ENCODE results near the gene RAPGEF4. TPM values are rescaled to one million over a fixed set of nuclear protein-coding genes. Genes with fewer than 3 reads are reported as not detected.

Gene RAPGEF4
- total RNA-seq, 1 experiment from 2014 or later = 0.23 TPM

GRCh38 chr2:172931256-172931894 is 195.7 kb downstream of the RAPGEF4 start:
- peak; percentile 26 for DNase-seq (ENCODE audit: low read depth)

- peak; percentile 55 for DNase-seq (ENCODE audit: low read depth)
These were observed 196.4 kb downstream of the RAPGEF4 start for GRCh38 chr2:172931918-172932520.

- DNase-seq (ENCODE audit: low read depth) = no peak
These were observed 202.5 kb downstream of the RAPGEF4 start for GRCh38 chr2:172937884-172938712.

- DNase-seq (ENCODE audit: low read depth) = peak; percentile 42
These were observed 203.2 kb downstream of the RAPGEF4 start for GRCh38 chr2:172938713-172939375.

- DNase-seq (ENCODE audit: low read depth) = no peak
These were observed 207.9 kb downstream of the RAPGEF4 start for GRCh38 chr2:172943539-172943938.

- DNase-seq (ENCODE audit: low read depth) = no peak
These were observed 208.6 kb downstream of the RAPGEF4 start for GRCh38 chr2:172944022-172944793.

GRCh38 chr2:172944794-172945509 is 209.3 kb downstream of the RAPGEF4 start:
- no peak for DNase-seq (ENCODE audit: low read depth)

- no peak for DNase-seq (ENCODE audit: low read depth)
These were observed 209.8 kb downstream of the RAPGEF4 start for GRCh38 chr2:172945510-172945850.

- no peak for DNase-seq (ENCODE audit: low read depth)
These were observed 212.0 kb downstream of the RAPGEF4 start for GRCh38 chr2:172947461-172948153.

- DNase-seq (ENCODE audit: low read depth) = no peak
These were observed 213.9 kb downstream of the RAPGEF4 start for GRCh38 chr2:172949522-172949921.

- DNase-seq (ENCODE audit: low read depth) = no peak
These were observed 214.9 kb downstream of the RAPGEF4 start for GRCh38 chr2:172950565-172950964.

GRCh38 chr2:172951554-172951953 is 215.9 kb downstream of the RAPGEF4 start:
- no peak for DNase-seq (ENCODE audit: low read depth)

- no peak for DNase-seq (ENCODE audit: low read depth)
These were observed 217.8 kb downstream of the RAPGEF4 start for GRCh38 chr2:172953411-172953810.

GRCh38 chr2:172953970-172954852 is 218.6 kb downstream of the RAPGEF4 start:
- no peak for DNase-seq (ENCODE audit: low read depth)

GRCh38 chr2:172955587-172955986 is 219.9 kb downstream of the RAPGEF4 start:
- DNase-seq (ENCODE audit: low read depth) = no peak

GRCh38 chr2:172957734-172958133 is 222.1 kb downstream of the RAPGEF4 start:
- DNase-seq (ENCODE audit: low read depth) = no peak

- DNase-seq (ENCODE audit: low read depth) = no peak
These were observed 226.4 kb downstream of the RAPGEF4 start for GRCh38 chr2:172962082-172962481.

- DNase-seq (ENCODE audit: low read depth) = peak; percentile 75
These were observed 227.2 kb downstream of the RAPGEF4 start for GRCh38 chr2:172962824-172963223.

GRCh38 chr2:172964511-172965139 is 229.0 kb downstream of the RAPGEF4 start:
- DNase-seq (ENCODE audit: low read depth) = peak; percentile 40
